PC-3 (cell line): ENCODE data around the gene LY6G5C.

ENCODE experiments used
- CTCF ChIP-seq: fragments of 300-600 bp; sonication (generic); conservative IDR thresholded peaks from 2 replicates; pipeline ENCODE4 v1.5.1; 2017; ENCODE audit warnings: antibody characterized with exemption, low read depth, mild to moderate bottlenecking, low read length
- EZH2 ChIP-seq: fragments of 300-600 bp; sonication (generic); IDR thresholded peaks from one replicate; pipeline ENCODE4 v1.6.1; 2017; ENCODE audit warnings: antibody characterized with exemption, mild to moderate bottlenecking, low read length; ENCODE audit not compliant: unreplicated experiment
- EZH2phosphoT487 ChIP-seq: fragments of 300-600 bp; sonication (generic); IDR thresholded peaks from 2 replicates; pipeline ENCODE4 v1.6.1; 2018; ENCODE audit warnings: mild to moderate bottlenecking, antibody characterized with exemption, low read length, borderline replicate concordance

GRCh38 chr6:31643818-31644454 is 36.9 kb downstream of the LY6G5C start:
- 0 out of 2 replicates have a peak, but pooled peaks have one; percentile 11 for TF ChIP-seq CTCF
- no peak for TF ChIP-seq EZH2phosphoT487
- no peak for TF ChIP-seq EZH2
